Fibroblast of upper back skin (primary cell): ENCODE results near the gene KIF26A.
A peak's percentile ranks its signal among the peaks of the same experiment; 100 is the strongest.
"Not testable (repeated sequence)": the region's sequence is repeated elsewhere in the genome, so short reads cannot be mapped to it uniquely, and the experiment has no call there.

ENCODE experiments used
- DNase-seq: peaks from one replicate; pipeline ENCODE4 v3.0.0-alpha.2; 2013

Gene KIF26A

GRCh38 chr14:104145826-104146601 is 7.6 kb downstream of the KIF26A start:
- DNase-seq = no peak

DNA sequence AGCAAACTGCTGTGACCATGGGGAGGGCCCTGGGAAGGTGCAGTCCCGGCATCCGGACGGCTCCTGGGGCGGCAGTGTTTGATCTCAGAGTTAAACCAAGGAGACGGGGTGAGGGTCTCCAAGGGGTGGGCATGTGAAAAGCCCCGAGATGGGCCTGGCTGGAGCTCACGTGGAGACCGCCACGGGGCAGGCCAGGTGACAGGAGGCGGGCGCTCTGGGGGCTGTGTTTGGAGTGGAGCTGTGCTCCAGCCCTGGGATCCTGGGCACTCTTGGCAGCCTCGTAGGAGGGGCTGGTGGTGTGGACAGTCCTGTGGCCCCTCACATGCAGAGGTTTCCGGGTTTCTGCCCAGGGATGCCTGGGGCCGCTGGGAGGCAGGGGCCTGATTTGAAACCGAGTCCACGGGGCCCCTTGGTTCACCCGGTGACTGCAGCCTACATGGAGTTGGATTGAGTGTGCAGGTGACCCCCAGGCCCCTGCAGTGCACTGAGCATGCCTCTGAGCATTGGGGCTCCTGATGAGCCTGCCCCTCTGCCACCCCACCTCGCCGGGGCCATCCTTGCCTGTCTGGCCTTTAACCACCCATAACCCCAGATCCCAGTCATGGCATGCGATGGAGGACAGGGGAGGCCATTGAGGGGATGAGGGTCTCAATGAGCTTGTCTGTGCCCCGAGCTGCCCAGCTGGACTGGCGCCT is 8.4 kb downstream of the KIF26A start:
- no peak for DNase-seq

- no peak for DNase-seq
Measured at GRCh38 chr14:104147346-104148125, 9.1 kb downstream of the KIF26A start.

GRCh38 chr14:104148433-104149277 is 10.3 kb downstream of the KIF26A start:
- no peak for DNase-seq

DNA sequence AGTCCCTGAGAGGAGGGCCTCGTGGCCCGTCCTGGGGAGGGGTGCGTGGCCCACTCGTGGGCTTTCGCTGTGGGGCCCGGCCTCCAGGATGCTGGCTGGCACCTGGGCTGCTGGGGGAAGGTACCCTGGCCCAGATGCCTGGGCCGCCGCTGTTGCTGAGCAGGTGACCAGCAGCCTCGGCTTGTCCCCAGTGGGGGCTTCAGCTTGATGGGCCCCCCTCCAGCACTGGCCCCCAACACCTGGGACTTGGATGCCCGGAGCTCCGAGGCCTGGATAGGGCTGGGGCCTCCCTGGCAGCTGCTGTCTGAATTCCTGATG is 10.8 kb downstream of the KIF26A start:
- no peak for DNase-seq

DNA sequence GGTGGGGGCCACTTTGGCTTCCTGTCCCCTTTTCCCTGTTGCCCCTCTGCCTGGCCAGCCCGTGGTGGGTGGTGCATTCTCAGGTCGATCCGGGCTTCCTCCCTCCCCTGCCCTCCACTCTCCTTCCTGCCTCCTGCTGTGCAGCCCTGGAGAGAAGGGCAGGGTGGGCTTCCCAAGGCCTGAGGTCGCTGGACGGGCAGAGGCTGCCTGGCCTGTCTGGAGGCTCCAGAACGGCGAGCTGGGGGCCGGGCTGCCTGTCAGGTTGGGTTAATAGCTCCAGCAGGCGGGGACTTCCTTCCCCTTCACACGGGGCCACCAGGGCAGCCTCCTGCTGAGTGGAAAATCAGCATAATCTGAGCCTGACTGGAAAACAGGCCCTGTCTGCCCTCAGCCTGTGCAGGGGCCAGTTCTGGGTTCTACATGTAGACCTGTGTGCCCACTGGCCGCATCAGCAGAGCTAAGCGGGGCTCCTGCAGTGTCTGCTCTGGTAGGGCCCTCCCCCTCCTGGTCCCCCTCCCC is 11.3 kb downstream of the KIF26A start:
- DNase-seq = peak; percentile 79

- peak; percentile 94 for DNase-seq
Measured at GRCh38 chr14:104150136-104151025, 12.0 kb downstream of the KIF26A start.

DNA sequence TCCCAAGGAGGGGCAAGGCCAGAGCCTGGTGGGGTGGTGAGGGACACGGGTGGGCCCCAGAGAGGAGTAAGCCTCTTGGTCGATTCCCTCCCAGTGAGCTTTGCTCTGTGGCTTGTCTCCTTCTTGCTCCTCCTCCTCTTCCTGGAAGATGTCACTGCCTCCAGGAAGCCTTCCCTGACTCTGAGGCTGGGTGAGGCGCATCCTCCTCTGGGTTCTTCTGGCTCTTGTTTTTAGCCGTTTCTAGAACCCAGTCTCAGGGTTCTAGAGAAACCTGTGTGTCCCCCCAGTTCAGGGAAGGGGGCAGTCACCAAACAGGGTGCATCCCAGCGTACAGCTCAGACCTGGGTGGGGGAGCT is 12.6 kb downstream of the KIF26A start:
- DNase-seq = no peak

DNA sequence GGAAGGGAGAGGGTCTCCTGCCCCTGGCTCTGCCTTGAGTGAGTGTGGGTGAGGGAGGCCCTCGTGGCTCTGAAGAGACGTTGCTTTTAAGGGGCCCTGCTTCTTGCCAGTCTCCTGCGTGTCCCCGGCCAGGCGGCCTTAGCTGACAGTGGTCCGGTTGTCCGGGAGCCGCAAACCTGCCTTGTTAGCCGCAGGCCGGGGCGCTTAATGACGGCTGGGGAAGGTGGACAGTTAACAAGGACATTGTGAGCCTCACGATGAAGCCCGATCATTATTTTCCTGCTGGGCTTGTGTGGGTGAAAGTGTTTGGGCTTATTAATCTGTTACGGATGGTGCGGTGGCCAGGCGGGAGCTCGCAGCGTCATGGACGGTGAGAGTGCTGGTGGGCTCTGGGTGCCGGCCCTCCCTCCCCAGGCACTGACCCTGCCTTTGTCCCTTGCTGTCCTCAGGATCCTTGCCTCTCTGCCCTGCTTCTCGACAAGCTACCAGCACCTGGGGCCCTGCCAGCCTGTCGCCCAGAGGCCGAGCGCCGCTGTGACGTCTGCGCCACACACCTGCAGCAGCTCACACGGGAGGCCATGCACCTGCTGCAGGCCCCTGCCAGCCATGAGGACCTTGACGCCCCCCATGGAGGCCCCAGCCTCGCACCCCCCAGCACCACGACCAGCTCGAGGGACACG is 13.3 kb downstream of the KIF26A start:
- DNase-seq = no peak

- DNase-seq = no peak
Measured at GRCh38 chr14:104152246-104152575, 13.8 kb downstream of the KIF26A start.

- DNase-seq = no peak
Measured at GRCh38 chr14:104152686-104153393, 14.5 kb downstream of the KIF26A start.

- DNase-seq = not testable (repeated sequence)
Measured at GRCh38 chr14:104153394-104153755, 15.0 kb downstream of the KIF26A start.

DNA sequence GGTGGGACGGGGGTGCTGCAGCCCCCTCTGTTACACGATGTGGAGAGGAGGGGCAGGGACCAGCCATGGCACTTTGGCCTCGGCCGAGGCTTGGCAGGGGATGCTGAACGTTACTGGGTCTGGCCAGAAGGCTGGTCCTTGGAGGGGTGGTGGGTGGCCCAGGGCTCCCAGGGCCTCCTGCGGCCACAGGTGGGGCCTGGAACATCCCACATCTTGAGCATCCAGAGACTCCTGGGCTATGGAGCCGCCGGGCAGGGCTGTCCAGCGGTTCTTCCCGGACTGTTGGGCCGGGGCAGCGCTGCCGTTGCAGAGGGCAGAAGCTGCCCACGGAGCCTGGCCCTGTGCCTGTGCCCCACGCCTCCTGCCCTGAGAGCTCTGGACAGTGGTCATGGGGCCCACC is 15.9 kb downstream of the KIF26A start:
- no peak for DNase-seq

DNA sequence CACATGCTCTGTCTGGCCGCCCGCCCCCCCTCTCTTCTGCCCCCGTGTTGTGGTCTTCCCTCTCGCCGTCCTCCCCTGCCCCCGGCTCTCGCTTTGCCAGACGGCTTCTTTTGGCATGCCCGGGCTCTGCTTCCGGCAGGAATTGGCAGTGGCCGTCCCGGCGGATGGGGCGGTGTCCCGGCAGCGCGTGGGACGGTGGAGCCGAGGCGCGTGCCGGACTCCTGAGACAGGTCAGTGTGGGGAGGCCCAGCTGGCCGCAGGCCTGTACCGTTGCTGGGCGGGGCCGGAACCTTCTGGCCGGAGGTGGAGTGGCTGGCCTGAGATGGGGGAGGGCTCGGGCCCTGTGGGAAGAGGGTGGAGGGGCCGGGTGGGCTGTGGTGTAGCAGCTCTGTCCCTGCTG is 17.1 kb downstream of the KIF26A start:
- no peak for DNase-seq

GRCh38 chr14:104156142-104156541 is 17.8 kb downstream of the KIF26A start:
- DNase-seq = no peak

DNA sequence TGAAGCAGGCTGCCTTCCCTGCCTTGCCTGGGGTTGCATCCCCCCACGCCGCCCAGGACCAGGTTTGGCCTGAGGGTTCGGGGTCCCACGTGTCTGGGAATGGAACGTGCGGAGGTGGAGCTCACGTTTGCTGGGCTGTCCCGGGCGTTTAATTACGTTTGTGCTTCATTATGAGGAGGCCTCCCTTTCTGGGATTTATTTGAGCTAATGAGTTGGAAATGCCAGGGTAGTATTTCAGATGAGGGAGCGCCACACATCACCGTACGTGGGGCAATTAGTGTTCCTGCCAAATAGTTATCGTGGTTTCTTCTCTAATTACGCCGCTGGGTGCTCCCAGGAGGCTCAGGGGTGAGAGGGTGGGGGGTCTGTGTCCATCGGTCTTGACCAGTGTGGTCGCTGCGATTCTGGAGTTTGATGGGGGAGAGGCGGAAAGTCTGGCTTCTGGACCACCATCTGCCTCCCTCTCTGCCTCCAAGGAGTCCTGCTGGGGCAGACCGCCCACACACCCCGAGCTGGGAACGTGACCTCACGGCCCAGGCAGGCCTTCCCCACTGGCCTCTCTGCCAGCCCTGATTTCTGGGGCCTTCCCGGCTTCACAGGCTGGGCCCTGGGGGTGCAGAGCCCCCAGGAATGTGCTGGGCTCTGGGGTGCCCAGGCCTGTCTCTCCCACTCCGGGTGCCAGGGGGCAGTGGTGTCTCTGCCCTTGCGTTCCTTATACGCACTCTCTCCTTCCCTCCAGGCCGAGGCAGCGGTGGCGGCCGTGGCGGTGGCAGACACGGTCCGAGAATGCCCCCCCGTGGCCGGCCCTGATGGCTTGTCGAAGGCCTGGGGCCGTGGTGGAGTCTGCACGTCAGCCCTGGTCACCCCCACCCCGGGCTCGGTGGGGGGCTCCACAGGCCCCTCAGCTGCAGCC is 18.9 kb downstream of the KIF26A start:
- no peak for DNase-seq

DNA sequence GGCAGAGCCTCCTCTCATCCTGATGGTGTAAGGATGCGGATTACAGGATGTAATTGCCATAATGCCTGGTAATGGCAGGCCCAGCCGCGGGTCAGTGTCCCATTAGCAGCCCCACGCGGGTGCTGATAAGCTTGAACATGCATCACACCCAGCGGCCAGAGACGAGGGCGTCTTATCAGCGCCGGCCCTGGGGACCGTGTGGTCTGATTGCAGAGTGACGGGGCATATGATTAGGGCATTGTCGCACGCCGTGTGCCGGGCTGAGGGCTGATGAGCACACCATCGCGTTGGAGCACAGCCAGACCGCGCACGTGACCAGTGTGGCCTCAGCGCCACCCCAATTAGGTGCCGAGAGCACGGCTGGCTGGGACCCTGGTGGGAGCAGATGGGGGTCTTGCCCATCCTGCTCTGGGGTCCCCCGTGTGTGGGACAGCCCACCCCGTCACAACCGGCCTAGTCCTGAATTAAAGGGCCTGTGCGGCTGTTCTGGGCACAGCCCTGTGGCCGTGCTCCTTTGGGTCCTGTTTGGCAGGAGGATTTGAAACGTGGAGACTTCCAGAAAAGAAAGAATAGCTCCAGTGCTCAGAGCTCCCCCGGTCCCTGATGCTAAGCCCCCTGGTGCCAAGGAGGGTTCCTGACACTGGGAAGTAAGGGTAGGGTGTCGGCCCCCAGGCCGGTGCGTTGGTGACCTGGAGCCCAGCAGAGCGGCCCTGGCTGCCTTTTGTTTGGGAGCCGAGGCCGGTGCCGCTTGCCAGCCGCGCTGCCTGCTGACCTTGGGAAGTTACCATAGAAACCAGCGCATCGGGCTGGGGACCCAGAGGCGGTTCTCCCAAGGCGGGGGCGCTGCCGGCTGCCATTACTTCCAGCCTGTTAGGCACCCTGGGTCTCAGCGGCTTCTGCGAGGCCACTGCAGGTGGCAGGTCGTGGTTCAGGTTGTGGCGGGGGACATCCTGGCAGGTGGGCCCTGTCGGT is 20.7 kb downstream of the KIF26A start:
- no peak for DNase-seq

DNA sequence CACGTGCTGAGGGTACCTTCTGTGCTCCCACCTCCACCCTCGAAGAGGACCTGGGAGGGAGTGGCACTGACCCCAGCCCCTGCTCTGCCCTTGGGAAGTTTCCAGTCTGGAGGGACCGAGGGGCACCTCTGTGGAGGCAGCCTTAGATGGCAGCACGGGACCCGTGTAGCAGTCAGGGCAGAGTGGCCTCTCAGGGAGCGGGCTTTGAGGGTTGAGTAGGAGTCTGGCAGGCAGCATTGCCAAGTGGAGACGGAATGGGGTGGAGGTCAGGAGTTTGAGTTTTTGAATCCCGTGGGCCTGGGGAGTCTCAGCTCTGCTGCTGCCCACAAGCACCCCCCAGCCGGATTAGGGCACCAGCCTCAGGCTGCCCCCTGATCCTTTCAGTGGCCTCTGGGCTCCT is 21.6 kb downstream of the KIF26A start:
- no peak for DNase-seq
